Stimulated activated CD4-positive, alpha-beta T cell treated with anti-CD3 and anti-CD28 coated beads, TNF-alpha, amount 100 ng/mL, for 24 hours (primary cell): ENCODE results near the gene CPN1.
"Not testable (repeated sequence)": the region's sequence is repeated elsewhere in the genome, so short reads cannot be mapped to it uniquely, and the experiment has no call there.

ENCODE experiments used
- DNase-seq, 3 experiments: peaks; one replicate each; pipeline ENCODE4 v3.0.0-alpha.2; 2020; ENCODE audit warnings: low read depth in 3 of 3

The CPN1 gene

GRCh38 chr10:100022403-100022802, 59.3 kb downstream of the CPN1 start:
- DNase-seq: no peak

GRCh38 chr10:100021322-100021721, 60.3 kb downstream of the CPN1 start:
- no peak for DNase-seq

- DNase-seq: no peak
These were observed 60.8 kb downstream of the CPN1 start for GRCh38 chr10:100020886-100021253.

GRCh38 chr10:100020142-100020885, 61.4 kb downstream of the CPN1 start:
- DNase-seq: no peak

GRCh38 chr10:100019787-100020141, 61.9 kb downstream of the CPN1 start:
- DNase-seq: no peak

- DNase-seq: no peak
These were observed 67.5 kb downstream of the CPN1 start for GRCh38 chr10:100014071-100014762.

- DNase-seq: no peak
These were observed 68.0 kb downstream of the CPN1 start for GRCh38 chr10:100013621-100014020.

GRCh38 chr10:100011906-100012305, 69.8 kb downstream of the CPN1 start:
- DNase-seq: not testable (repeated sequence)

GRCh38 chr10:100009793-100010676, 71.6 kb downstream of the CPN1 start, which contains the start of gene DNMBP:
Gene DNMBP (minus strand): TSS chr10:100009947. CDS start chr10:99972124, 37,823 bp downstream.
- peak; percentile 62 to 84 (median 65) for DNase-seq

GRCh38 chr10:100009283-100009792, 72.3 kb downstream of the CPN1 start:
- DNase-seq: no peak

- no peak for DNase-seq
These were observed 72.9 kb downstream of the CPN1 start for GRCh38 chr10:100008708-100009282.

- no peak for DNase-seq
These were observed 73.5 kb downstream of the CPN1 start for GRCh38 chr10:100008142-100008522.

GRCh38 chr10:100007231-100008141, 74.2 kb downstream of the CPN1 start:
- DNase-seq: no peak

- no peak for DNase-seq
These were observed 75.3 kb downstream of the CPN1 start for GRCh38 chr10:100006243-100006886.

GRCh38 chr10:100004805-100005510, 76.7 kb downstream of the CPN1 start:
- no peak for DNase-seq

GRCh38 chr10:100000109-100000644, 81.5 kb downstream of the CPN1 start:
- DNase-seq: no peak

- no peak for DNase-seq
These were observed 82.2 kb downstream of the CPN1 start for GRCh38 chr10:99999319-100000108.

- DNase-seq: no peak
These were observed 82.8 kb downstream of the CPN1 start for GRCh38 chr10:99998889-99999288.
